Lung (tissue), 12 donors: ENCODE results near the gene TMEM129. TPM values are rescaled to one million over a fixed set of nuclear protein-coding genes. Genes with fewer than 3 reads are reported as not detected.
A peak's percentile ranks its signal among the peaks of the same experiment; 100 is the strongest.

Source experiments
- ATAC-seq: fragments of 200-7000 bp; cut with Tn5 transposase; one replicate; pipeline ENCODE4 v1.9.1; 2020; ENCODE audit warnings: moderate number of reproducible peaks; ENCODE audit not compliant: insufficient read depth, low FRiP score
- DNase-seq, 3 donors: peaks; one replicate each; pipeline ENCODE4 v3.0.0-alpha.2; 2013 to 2017
- H3K27ac ChIP-seq, 2 donors: one replicate each; pipeline ENCODE4 v1.5.1; 2013; ENCODE audit warnings: mild to moderate bottlenecking in 2 of 2, moderate library complexity in 2 of 2, control low read depth in 1 of 2, inconsistent platforms in 1 of 2, low read depth in 1 of 2, low read length in 1 of 2
- H3K27me3 ChIP-seq, 3 donors: one replicate each; pipeline ENCODE4 v1.5.1; 2013; ENCODE audit warnings: low read length in 2 of 3; ENCODE audit not compliant: control insufficient read depth in 3 of 3, insufficient read depth in 3 of 3
- H3K36me3 ChIP-seq, 4 donors: one replicate each; pipeline ENCODE4 v1.5.1; 2013; ENCODE audit warnings: low read length in 4 of 4, mild to moderate bottlenecking in 1 of 4, moderate library complexity in 1 of 4; ENCODE audit not compliant: control insufficient read depth in 4 of 4, insufficient read depth in 4 of 4
- H3K4me1 ChIP-seq, 5 donors: one replicate each; pipeline ENCODE4 v1.5.1; 2013; ENCODE audit warnings: low read length in 5 of 5, mild to moderate bottlenecking in 2 of 5, moderate library complexity in 1 of 5; ENCODE audit not compliant: control insufficient read depth in 5 of 5, insufficient read depth in 5 of 5
- H3K4me3 ChIP-seq: one replicate; pipeline ENCODE4 v1.5.1; 2013; ENCODE audit warnings: mild to moderate bottlenecking, control low read depth, moderate library complexity
- H3K9ac ChIP-seq, 2 donors: one replicate each; pipeline ENCODE4 v1.5.1; 2013; ENCODE audit warnings: low read length in 2 of 2, control low read depth in 1 of 2; ENCODE audit not compliant: insufficient read depth in 1 of 2
- H3K9me3 ChIP-seq, 4 donors: one replicate each; pipeline ENCODE4 v1.5.1; 2013; ENCODE audit warnings: low read length in 3 of 4, mild to moderate bottlenecking in 1 of 4, moderate library complexity in 1 of 4; ENCODE audit not compliant: control insufficient read depth in 4 of 4, insufficient read depth in 3 of 4
- WGBS, 2 donors: extraction: QIAGEN DNeasy Blood & Tissue Kit; methylation state at CpG; one replicate each; pipeline ENCODE4 v1.1.7; 2013; 5-methylcytosine and 5-hydroxymethylcytosine counted together
- polyA plus RNA-seq, 2 donors: library from polyadenylated mRNA; stranded (reverse); fragments of 200-250 nt; gene quantifications; one replicate each; pipeline ENCODE4 v1.2.1, GENCODE V29; 2013
- total RNA-seq, 2 donors: library from RNA; depleted of rRNA in 1 of 2; stranded (reverse); fragments of >200 nt in 1 of 2; gene quantifications; one replicate each; pipeline ENCODE4 v1.2.1, GENCODE V29; 2014 to 2021
- TF ChIP-seq, protein P1 (sequence below): IDR thresholded peaks from 2 replicates; pipeline ENCODE4 v1.5.1; 2012; ENCODE audit warnings: mild to moderate bottlenecking; ENCODE audit errors: control extremely low read depth, extremely low read depth
- donor health status: control.
- donor health status: control.
- donor health status: Bipolar disorder and iron deficiency.
- donor health status: healthy.
- donor health status: DM: yes; HTN: yes; CAD: no.

Gene TMEM129
- total and polyA plus RNA-seq, 4 donors: 16.6 to 45.2 (median 37.8) TPM

DNA sequence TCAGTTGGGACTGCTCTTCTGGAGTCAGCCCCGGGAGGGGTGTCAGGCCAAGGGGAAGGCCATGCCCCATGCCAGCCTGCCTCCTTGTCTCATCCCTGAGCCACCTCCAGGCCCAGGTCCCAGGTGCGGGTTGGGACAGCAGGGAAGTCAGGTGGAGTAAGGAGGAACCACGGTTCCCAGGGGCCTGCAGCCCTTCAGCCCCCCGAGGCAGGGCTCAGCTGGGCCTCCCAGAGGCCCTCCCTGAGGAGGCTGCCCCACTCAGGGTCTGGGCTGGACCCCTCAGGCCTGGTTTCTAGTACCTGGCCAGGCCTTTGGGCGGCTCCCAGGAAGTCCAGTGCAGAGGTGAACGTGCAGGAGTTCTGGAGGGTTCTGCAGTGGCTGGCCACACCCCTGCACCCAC, 48.6 kb upstream of the TMEM129 start:
- no peaks in the 10 kb centered on the region for H3K9me3 ChIP-seq
- DNase-seq (no peak), ATAC-seq (no peak)
- TF ChIP-seq, protein P1, sequence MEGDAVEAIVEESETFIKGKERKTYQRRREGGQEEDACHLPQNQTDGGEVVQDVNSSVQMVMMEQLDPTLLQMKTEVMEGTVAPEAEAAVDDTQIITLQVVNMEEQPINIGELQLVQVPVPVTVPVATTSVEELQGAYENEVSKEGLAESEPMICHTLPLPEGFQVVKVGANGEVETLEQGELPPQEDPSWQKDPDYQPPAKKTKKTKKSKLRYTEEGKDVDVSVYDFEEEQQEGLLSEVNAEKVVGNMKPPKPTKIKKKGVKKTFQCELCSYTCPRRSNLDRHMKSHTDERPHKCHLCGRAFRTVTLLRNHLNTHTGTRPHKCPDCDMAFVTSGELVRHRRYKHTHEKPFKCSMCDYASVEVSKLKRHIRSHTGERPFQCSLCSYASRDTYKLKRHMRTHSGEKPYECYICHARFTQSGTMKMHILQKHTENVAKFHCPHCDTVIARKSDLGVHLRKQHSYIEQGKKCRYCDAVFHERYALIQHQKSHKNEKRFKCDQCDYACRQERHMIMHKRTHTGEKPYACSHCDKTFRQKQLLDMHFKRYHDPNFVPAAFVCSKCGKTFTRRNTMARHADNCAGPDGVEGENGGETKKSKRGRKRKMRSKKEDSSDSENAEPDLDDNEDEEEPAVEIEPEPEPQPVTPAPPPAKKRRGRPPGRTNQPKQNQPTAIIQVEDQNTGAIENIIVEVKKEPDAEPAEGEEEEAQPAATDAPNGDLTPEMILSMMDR: no peak
- H3K36me3 ChIP-seq: no peaks in the 10 kb centered on the region
- peak overlapping the region in 1 of 2 donors; percentile 44 for H3K27ac ChIP-seq
- peaks cover 0 to 58% (median 4%) of the 10 kb centered on the region in 5 donors for H3K4me1 ChIP-seq
- H3K9ac ChIP-seq: peak overlapping the region in 1 of 2 donors; percentile 25
- 65 to 88% methylated on average over 4 to 6 of the region's 6 CpGs for WGBS, 2 donors
- no peaks in the 10 kb centered on the region for H3K27me3 ChIP-seq
- H3K4me3 ChIP-seq: no peak overlapping the region

DNA sequence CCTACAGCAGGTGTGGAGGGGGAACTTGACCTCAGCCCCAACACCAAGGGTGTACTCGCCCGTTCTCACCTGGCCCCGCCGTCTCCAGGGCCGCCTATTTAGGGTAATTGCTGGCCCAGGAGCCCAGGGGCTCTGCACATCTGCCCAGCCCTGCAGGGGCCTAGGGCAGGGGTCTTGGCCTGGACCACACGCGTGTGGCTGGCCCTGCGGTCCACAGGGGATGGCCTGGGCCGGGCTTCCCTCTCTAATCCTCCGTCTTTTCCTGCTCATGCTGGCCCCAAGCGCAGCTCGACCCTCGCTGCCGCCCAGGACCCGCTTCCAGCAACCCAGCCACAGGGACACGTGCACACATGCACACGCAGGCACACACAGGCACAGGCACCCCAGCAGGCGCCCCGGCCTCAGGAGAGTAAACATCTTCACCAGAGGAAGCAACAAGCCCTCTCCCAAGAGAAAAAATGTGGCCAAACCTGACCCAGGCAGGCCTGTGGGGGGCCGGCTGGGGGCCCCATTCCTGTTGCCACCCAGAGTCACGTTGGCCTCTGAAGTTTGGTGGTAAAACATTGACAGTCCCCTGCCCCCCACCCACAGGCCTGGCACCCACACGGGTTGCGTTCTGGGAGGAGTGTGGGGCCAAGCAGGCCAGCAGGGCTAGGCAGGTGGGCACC, 47.4 kb upstream of the TMEM129 start:
- 58 to 61% methylated on average over 23 of the region's 23 CpGs for WGBS, 2 donors
- Histone ChIP-seq H3K27me3 (no peaks in the 10 kb centered on the region), H3K4me3 (no peak overlapping the region), H3K9me3 (no peaks in the 10 kb centered on the region), H3K9ac (peak overlapping the region in 1 of 2 donors; percentile 63), H3K36me3 (no peaks in the 10 kb centered on the region), H3K4me1 (peaks cover 0 to 64% (median 5%) of the 10 kb centered on the region in 5 donors), H3K27ac (peak overlapping the region in 1 of 2 donors; percentile 76)
- ATAC-seq (no peak), DNase-seq (peak; percentile 75 to 89 (median 88))
- TF ChIP-seq, protein P1: no peak

DNA sequence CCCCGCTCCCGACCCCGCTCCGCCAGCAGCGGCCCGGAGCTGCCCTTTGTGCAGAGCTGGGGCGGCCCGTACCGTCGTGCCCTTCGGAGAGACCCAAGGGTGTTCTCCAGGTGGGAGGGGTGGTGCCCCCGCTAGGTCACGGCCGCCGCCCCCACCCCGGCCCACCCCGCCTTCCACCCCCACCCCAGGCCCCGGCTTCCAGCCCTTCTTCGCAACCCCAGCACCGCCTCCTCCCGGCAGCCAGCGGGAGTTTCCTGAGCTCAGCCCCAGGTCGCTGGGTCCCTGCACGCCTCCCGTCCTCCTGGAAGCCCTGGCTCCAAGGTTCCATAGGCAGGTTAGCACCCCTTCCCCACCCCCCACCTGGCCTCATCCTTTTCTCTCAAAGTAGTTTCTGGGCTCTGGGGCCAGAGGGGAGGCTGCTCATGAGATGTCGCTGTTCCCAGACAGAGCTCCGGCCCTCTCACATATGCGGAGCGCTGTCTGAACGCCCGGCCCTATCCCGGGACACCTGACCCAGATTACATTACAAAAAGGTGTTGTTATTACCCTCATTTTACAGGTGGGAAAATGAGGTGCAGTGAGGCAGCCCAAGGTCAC, 46.7 kb upstream of the TMEM129 start:
- DNase-seq (peak; percentile 47 to 68 (median 65)), ATAC-seq (no peak)
- Histone ChIP-seq H3K4me1 (peaks cover 0 to 60% (median 5%) of the 10 kb centered on the region in 5 donors), H3K27ac (peak overlapping the region in 1 of 2 donors; percentile 76), H3K27me3 (no peaks in the 10 kb centered on the region), H3K36me3 (no peaks in the 10 kb centered on the region), H3K9ac (peak overlapping the region in 1 of 2 donors; percentile 63), H3K9me3 (no peaks in the 10 kb centered on the region), H3K4me3 (no peak overlapping the region)
- TF ChIP-seq, protein P1: no peak
- 17 to 32% methylated on average over 17 to 30 of the region's 32 CpGs for WGBS, 2 donors
